HepG2 (cell line): ENCODE results near the gene AASDHPPT. TPM values are rescaled to one million over a fixed set of nuclear protein-coding genes. Genes with fewer than 3 reads are reported as not detected.

Source experiments
- ATF1 ChIP-seq: IDR thresholded peaks from 2 replicates; pipeline ENCODE4 v1.6.1; 2016; ENCODE audit warnings: mild to moderate bottlenecking, control low read depth
- BRCA1 ChIP-seq: sonication (generic); formaldehyde crosslinking; IDR thresholded peaks from 2 replicates; pipeline ENCODE4 v1.4.0; 2020; ENCODE audit warnings: missing genetic modification reagents
- CAMTA2 ChIP-seq: sonication (generic); formaldehyde crosslinking; IDR thresholded peaks from 2 replicates; pipeline ENCODE4 v1.4.0; 2020; ENCODE audit warnings: mild to moderate bottlenecking, missing genetic modification reagents, borderline replicate concordance
- DR1 ChIP-seq: sonication (generic); formaldehyde crosslinking; IDR thresholded peaks from 2 replicates; pipeline ENCODE4 v1.8.0; 2021; ENCODE audit warnings: mild to moderate bottlenecking, missing genetic modification reagents, inconsistent platforms
- DRAP1 ChIP-seq: IDR thresholded peaks from 2 replicates; pipeline ENCODE4 v1.6.1; 2016; ENCODE audit warnings: missing genetic modification reagents, missing compliant biosample characterization
- FIP1L1 ChIP-seq: fragments of 200-400 bp; formaldehyde crosslinking; IDR thresholded peaks from 2 replicates; pipeline ENCODE4 v1.6.1; 2018; ENCODE audit warnings: low read depth, mild to moderate bottlenecking, low read length, moderate library complexity, borderline replicate concordance; ENCODE audit not compliant: insufficient read depth
- FUBP1 ChIP-seq: sonication (generic); formaldehyde crosslinking; IDR thresholded peaks from 2 replicates; pipeline ENCODE4 v1.5.1; 2020; ENCODE audit warnings: missing genetic modification reagents, mild to moderate bottlenecking, borderline replicate concordance
- GLI4 ChIP-seq: sonication (generic); formaldehyde crosslinking; IDR thresholded peaks from 2 replicates; pipeline ENCODE4 v1.5.1; 2020; ENCODE audit warnings: missing genetic modification reagents, mild to moderate bottlenecking, moderate library complexity, borderline replicate concordance
- HNF4G ChIP-seq, 2 experiments: sonication (generic) in 1 of 2; formaldehyde crosslinking in 1 of 2; IDR thresholded peaks; 2 replicates each; pipeline versions ENCODE4 v1.4.0 to v1.6.1; 2011 to 2020; ENCODE audit warnings: borderline replicate concordance in 2 of 2, low read depth in 2 of 2, mild to moderate bottlenecking in 2 of 2, low read length in 1 of 2, missing genetic modification reagents in 1 of 2, moderate library complexity in 1 of 2
- KLF9 ChIP-seq: IDR thresholded peaks from 2 replicates; pipeline ENCODE4 v1.6.1; 2016; ENCODE audit warnings: low read depth
- RXRA ChIP-seq: sonication (generic); formaldehyde crosslinking; IDR thresholded peaks from 2 replicates; pipeline ENCODE4 v1.5.1; 2020; ENCODE audit warnings: missing genetic modification reagents
- SP1 ChIP-seq, 2 experiments: fragments of 450-650 bp in 1 of 2; sonication (generic) in 1 of 2; formaldehyde crosslinking in 1 of 2; IDR thresholded peaks; 2 replicates each; pipeline versions ENCODE4 v1.4.0 to v1.6.1; 2016 to 2020; ENCODE audit warnings: missing genetic modification reagents in 1 of 2
- TRIM24 ChIP-seq: sonication (generic); formaldehyde crosslinking; IDR thresholded peaks from 2 replicates; pipeline ENCODE4 v1.8.0; 2022; ENCODE audit warnings: mild to moderate bottlenecking, missing genetic modification reagents
- ZBTB38 ChIP-seq: sonication (generic); formaldehyde crosslinking; IDR thresholded peaks from 2 replicates; pipeline ENCODE4 v1.5.1; 2020; ENCODE audit warnings: mild to moderate bottlenecking, missing genetic modification reagents
- ZFP90 ChIP-seq: sonication (generic); formaldehyde crosslinking; IDR thresholded peaks from 2 replicates; pipeline ENCODE4 v1.8.0; 2022; ENCODE audit warnings: missing genetic modification reagents, mild to moderate bottlenecking, inconsistent platforms, borderline replicate concordance
- ZNF124 ChIP-seq: sonication (generic); formaldehyde crosslinking; IDR thresholded peaks from 2 replicates; pipeline ENCODE4 v1.4.0; 2020; ENCODE audit warnings: missing genetic modification reagents
- ZNF263 ChIP-seq: sonication (generic); formaldehyde crosslinking; IDR thresholded peaks from 2 replicates; pipeline ENCODE4 v1.4.0; 2020; ENCODE audit warnings: missing genetic modification reagents
- ZNF414 ChIP-seq: sonication (generic); formaldehyde crosslinking; IDR thresholded peaks from 2 replicates; pipeline ENCODE4 v1.5.0; 2020; ENCODE audit warnings: missing genetic modification reagents
- ZNF441 ChIP-seq: sonication (generic); formaldehyde crosslinking; IDR thresholded peaks from 2 replicates; pipeline ENCODE4 v1.7.0; 2021; ENCODE audit warnings: missing genetic modification reagents, borderline replicate concordance
- ZNF691 ChIP-seq: sonication (generic); formaldehyde crosslinking; IDR thresholded peaks from 2 replicates; pipeline ENCODE4 v1.4.0; 2020; ENCODE audit warnings: missing genetic modification reagents, low read depth, mild to moderate bottlenecking, borderline replicate concordance
- ZNF709 ChIP-seq: sonication (generic); formaldehyde crosslinking; IDR thresholded peaks from 2 replicates; pipeline ENCODE4 v1.5.0; 2020; ENCODE audit warnings: mild to moderate bottlenecking, missing genetic modification reagents
- ZNF772 ChIP-seq: sonication (generic); formaldehyde crosslinking; IDR thresholded peaks from 2 replicates; pipeline ENCODE4 v1.5.0; 2020; ENCODE audit warnings: mild to moderate bottlenecking, missing genetic modification reagents
- ZNF891 ChIP-seq: sonication (generic); formaldehyde crosslinking; IDR thresholded peaks from 2 replicates; pipeline ENCODE4 v1.5.0; 2020; ENCODE audit warnings: mild to moderate bottlenecking, missing genetic modification reagents
- polyA plus RNA-seq, 8 experiments: library from polyadenylated mRNA; depleted of rRNA in 3 of 8; stranded (reverse) in 7 of 8; unstranded in 1 of 8; fragments of >200 nt; fragmentation: Illumina TruSeq in 4 of 8; extraction: Trizol in 4 of 8; gene quantifications; 2 replicates each; pipeline versions ENCODE4 v1.2.1 to v1.2.3, GENCODE V29; 2011 to 2016; ENCODE audit warnings: low read depth in 4 of 8, missing spikeins in 1 of 8, mixed read lengths in 1 of 8; ENCODE audit not compliant: insufficient read depth in 1 of 8
- total RNA-seq, 5 experiments: library from RNA; depleted of rRNA; stranded (reverse); fragments of >200 nt; fragmentation: Illumina TruSeq; extraction: Trizol; gene quantifications; 2 replicates each; pipeline ENCODE4 v1.2.3, GENCODE V29; 2016; ENCODE audit warnings: low read depth in 1 of 5

AASDHPPT gene
- total and polyA plus RNA-seq, 2 of the 13 experiments (the other 11 are each of a cell fraction or from before 2014, with no cell fraction given) = 20.2 to 43.7 TPM

GRCh38 chr11:106076919-106077608 lies 398 bp upstream of the AASDHPPT start, which contains the start of gene KBTBD3 (continued):
- TF ChIP-seq FIP1L1 = peak; percentile 79; the same call in 1 of the 2 replicates
- TF ChIP-seq ZNF772 = peak; percentile 48; the same call in 1 of the 2 replicates
- TF ChIP-seq ZNF263 (CRISPR knock-in tag) = peak; percentile 55
- TF ChIP-seq RXRA = peak; percentile 23; the same call in 1 of the 2 replicates
- TF ChIP-seq DR1 = peak; percentile 25; the same call in 1 of the 2 replicates
- TF ChIP-seq FUBP1 (CRISPR knock-in tag) = no peak
- peak; percentile 33; the same call in 1 of the 2 replicates for TF ChIP-seq GLI4 (CRISPR knock-in tag)
- peak; percentile 87 for TF ChIP-seq ZFP90
- peak; percentile 61; the same call in 1 of the 2 replicates for TF ChIP-seq ZNF891
- peak; percentile 52; the same call in 1 of the 2 replicates for TF ChIP-seq ZBTB38
- TF ChIP-seq ZNF441 = peak; percentile 36; the same call in 1 of the 2 replicates
- TF ChIP-seq ZNF414 (CRISPR knock-in tag) = peak; percentile 70; the same call in 1 of the 2 replicates
- no peak for TF ChIP-seq HNF4G (IDR thresholded peaks at IDR 0.05; ENCODE audit: borderline replicate concordance, low read depth, low read length)
- TF ChIP-seq HNF4G (CRISPR knock-in tag; IDR thresholded peaks at IDR 0.05; ENCODE audit: borderline replicate concordance, low read depth) = 0 out of 2 replicates have a peak, but pooled peaks have one; percentile 46
- peak; percentile 32; the same call in 1 of the 2 replicates for TF ChIP-seq ZNF691 (CRISPR knock-in tag)
- peak; percentile 8; the same call in 1 of the 2 replicates for TF ChIP-seq ATF1 (CRISPR knock-in tag)
- no peak for TF ChIP-seq BRCA1
- TF ChIP-seq TRIM24 = no peak
- peak; percentile 73; the same call in 1 of the 2 replicates for TF ChIP-seq ZNF124 (CRISPR knock-in tag)
- TF ChIP-seq KLF9 = 0 out of 2 replicates have a peak, but pooled peaks have one; percentile 28
- no peak for TF ChIP-seq CAMTA2 (CRISPR knock-in tag)
- TF ChIP-seq SP1 (IDR thresholded peaks at IDR 0.05) = no peak
- no peak for TF ChIP-seq SP1 (CRISPR knock-in tag; IDR thresholded peaks at IDR 0.05)
- peak; percentile 67 for TF ChIP-seq DRAP1 (CRISPR knock-in tag)
- TF ChIP-seq ZNF709 (CRISPR knock-in tag) = peak; percentile 52; the same call in 1 of the 2 replicates
